Measurements from ENCODE around the gene LRP6.
"Not testable (repeated sequence)": the region's sequence is repeated elsewhere in the genome, so short reads cannot be mapped to it uniquely, and the experiment has no call there.

Gene LRP6

DNA sequence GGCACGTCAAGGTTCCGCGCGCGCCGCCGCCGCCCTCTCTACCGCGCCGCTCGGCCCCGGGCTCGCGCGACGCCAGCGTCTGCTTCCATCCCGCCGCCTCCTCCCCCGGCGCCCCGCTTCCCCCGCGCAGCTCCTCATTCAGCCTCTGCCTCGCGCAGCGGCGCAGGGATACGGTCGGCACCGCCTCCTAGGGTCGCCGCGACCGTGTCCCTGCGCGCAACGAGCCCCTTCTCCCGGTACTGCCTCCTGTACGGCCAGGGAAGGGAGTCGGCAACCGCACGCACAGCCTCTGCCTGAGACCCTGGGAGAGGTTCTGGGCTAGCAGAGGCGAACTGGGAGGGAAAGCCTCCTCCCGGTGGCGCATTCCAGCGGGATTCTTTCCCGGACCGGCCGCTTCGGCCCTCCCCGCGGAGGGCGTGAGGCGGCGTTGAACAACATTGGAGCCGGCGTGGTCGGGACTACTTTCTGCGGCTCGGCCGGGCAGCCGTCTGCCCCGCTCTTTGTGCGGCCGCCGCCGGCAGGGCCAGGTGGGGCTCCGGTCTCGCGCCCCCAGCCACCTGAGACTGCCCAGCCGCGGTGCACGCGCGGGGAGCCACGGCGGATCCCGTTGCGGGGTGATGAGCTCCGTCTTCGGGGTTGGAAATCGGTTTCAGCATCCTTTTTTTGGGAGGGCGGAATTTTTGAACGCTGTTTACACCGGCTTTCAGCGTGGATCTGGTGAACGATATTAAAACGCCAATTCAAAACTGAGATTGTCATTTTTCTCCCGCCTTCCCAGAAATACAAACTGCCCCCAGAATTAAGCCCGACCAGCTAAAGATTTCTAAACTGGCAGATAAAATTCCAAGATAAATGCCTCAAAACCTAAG is at the start of gene LRP6:
TSS of gene LRP6 (minus strand) at position 172 of the 869 bp plus-strand sequence. CDS start 309 bp downstream, outside the sequence.
- DNase-seq (ENCODE audit: low read depth in 2 of 2), result peak; percentile 65 to 73

- DNase-seq (ENCODE audit: low read depth in 2 of 2), result no peak
Measured at GRCh38 chr12:12315838-12316237, 49.0 kb upstream of the LRP6 start.

GRCh38 chr12:12310695-12311094 is 43.9 kb upstream of the LRP6 start:
- not testable (repeated sequence) for DNase-seq (ENCODE audit: low read depth in 2 of 2)

- DNase-seq (ENCODE audit: low read depth in 2 of 2), result no peak
Measured at GRCh38 chr12:12305568-12306300, 38.9 kb upstream of the LRP6 start.

GRCh38 chr12:12302976-12303375 is 36.1 kb upstream of the LRP6 start:
- DNase-seq (ENCODE audit: low read depth in 2 of 2), result no peak

DNA sequence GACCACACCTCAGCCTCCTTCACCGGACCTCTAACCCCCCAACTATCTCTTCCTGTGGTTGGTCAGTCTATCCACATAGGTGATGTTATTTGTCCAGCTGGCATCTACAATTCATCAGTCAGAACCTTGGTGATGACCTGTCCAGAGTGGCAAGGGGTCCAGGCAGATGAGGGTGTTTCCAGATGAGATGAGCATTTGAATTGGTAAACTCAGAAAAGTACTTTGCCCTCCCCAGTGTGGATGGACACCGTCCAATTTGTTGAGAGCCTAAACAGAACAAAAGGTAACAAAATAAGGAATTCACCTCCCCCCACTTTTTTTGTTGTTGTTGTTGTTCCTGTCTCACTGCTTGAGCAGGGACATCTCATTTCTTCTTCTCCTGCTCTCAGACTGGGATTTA is 34.3 kb upstream of the LRP6 start:
- DNase-seq (ENCODE audit: low read depth in 2 of 2), result no peak

- no peak for DNase-seq (ENCODE audit: low read depth in 2 of 2)
Measured at GRCh38 chr12:12297201-12297830, 30.5 kb upstream of the LRP6 start.

DNA sequence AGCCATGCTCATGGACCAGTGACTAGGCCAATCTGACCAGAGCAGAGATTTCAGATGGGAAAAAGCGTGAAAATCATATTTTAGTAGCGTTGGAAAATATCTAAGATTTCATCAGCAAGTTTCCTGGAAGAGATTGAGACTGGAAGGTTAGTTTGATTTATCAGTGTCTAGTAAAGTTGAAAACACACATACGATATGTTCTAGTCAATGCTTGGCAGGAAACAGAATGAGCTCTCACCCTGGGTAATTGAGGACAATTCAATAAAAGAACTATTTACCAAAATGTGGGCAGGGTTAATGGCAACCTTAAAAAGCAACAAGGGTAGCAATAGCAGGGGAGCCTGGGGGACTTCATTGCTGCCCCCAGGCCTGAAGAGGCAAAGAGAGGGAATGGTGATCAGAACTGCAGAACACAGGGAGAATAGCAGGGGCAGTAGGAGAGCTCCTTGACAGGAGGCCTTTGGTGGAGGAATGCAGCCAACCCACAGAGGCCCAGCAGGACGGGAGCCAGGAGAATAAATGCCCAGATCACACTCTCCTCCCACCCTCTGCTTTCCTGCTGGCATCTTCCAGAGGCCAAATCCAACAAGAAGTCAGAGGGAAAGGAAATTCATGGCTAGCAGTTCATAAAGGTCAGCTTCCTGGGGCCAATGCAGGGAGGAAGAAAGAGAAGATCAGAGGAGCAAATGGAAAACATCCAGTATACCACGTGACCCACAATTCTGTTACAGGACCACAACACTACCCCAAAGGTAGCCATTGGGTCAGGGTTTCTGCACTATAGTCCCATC is 27.6 kb upstream of the LRP6 start:
- no peak for DNase-seq (ENCODE audit: low read depth in 2 of 2)

DNA sequence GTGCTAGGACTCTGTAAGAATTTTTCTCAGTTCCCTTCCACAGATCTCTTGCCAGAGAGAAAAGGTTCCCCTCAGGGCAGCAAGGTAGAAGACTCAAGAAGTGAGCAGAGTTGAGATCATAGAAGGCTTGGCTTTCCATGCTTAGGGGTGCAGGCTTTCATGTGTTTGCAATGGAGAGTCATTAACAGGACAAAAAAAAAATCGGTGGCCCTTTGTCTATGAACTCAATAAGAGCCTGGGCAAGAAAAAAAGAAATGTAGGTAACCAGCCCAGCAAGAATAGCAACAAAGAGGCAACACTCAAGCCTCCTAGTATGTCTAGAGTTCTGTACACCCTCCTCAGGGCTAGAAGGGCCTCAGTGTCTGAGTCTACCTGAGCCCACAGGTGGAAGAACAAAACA is 23.4 kb upstream of the LRP6 start:
- DNase-seq (ENCODE audit: low read depth in 2 of 2), result no peak

DNA sequence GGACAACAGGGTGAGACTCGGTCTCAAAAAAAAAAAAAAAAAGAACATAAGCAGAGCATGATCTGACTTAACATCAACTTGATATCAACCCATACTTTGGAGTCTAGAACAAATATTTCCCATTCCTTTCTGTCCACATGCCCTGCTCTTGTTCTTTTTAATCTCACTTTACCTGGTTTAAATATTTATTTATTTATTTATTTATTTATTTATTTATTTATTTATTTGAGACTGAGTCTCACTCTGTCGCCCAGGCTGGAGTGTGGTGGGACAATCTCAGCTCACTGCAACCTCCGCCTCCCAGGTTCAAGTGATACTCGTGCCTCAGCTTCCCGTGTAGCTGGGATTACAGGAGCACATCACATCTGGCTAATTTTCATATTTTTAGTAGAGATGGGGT is 19.6 kb upstream of the LRP6 start:
- no peak for DNase-seq (ENCODE audit: low read depth in 2 of 2)

GRCh38 chr12:12282761-12283425 is 16.0 kb upstream of the LRP6 start:
- DNase-seq (ENCODE audit: low read depth in 2 of 2), result no peak

GRCh38 chr12:12282202-12282601 is 15.4 kb upstream of the LRP6 start:
- DNase-seq (ENCODE audit: low read depth in 2 of 2), result no peak

GRCh38 chr12:12281134-12281533 is 14.3 kb upstream of the LRP6 start:
- no peak for DNase-seq (ENCODE audit: low read depth in 2 of 2)

DNA sequence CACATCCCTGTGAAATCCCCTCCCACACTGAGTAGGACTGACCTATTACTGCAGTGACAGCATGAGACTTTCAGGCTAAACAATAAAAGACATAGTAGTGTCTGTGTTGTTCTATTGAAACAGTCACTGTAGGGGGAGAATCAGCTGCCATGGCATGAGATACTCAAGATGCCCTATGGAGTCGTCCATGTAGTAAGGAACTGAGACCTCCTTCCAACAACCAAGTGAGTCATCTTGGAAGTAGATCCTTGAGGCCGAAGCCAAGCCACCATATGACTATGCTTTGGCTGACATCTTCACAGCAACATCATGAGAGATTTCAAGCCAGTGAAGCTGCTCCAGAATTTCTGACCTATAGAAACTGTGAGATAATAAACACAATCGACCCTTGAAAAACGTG is 12.1 kb upstream of the LRP6 start:
- no peak for DNase-seq (ENCODE audit: low read depth in 2 of 2)

DNA sequence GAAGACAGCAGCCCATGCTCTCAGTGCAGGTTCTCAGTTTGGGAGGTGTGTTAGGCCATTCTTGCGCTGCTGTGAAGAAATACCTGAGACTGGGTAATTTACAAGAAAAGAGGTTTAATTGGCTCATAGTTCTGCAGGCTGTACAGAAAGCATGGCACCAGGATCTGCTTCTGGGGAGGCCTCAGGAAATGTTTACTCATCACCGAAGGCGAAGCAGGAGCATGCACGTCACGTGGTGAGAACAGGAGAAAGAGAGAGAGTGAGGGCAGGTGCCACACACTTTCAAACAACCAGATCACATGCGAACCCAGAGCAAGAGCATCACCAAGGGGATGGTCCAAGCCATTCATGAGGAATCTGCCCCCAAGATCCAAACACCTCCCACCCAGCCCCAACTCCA is 9.0 kb upstream of the LRP6 start:
- DNase-seq (ENCODE audit: low read depth in 2 of 2), result no peak

DNA sequence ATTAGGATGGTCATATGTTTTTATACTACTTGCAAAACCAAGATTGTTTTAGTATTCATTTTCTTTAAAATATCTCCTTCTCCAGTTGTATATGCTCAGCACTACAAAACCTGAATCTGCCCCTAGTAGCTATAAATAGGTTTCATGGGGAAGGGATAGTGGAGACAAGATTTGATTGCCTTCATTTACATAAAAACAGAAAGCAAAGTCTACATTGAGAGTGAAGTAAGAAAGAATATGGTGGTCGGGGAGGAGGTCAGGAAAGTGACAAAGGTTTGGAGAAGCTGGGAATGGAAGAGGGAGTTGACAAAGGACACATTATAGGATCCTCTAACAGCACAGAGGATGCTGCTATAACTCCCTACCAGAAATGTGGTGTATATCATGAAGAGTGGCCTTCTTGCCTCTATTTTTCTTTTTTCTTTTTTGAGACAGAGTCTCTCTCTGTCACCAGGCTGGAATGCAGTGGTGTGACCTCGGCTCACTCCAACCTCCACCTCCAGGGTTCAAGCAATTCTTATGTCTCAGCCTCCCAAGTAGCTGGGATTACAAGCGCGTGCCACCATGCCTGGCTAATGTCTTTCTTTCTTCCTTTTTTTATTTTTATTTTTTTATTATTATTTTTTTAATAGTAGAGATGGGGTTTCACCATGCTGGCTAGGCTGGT is 6.6 kb upstream of the LRP6 start:
- DNase-seq (ENCODE audit: low read depth in 2 of 2), result no peak

GRCh38 chr12:12272869-12273268 is 6.0 kb upstream of the LRP6 start:
- DNase-seq (ENCODE audit: low read depth in 2 of 2), result no peak

GRCh38 chr12:12270226-12270625 is 3.4 kb upstream of the LRP6 start:
- no peak for DNase-seq (ENCODE audit: low read depth in 2 of 2)

DNA sequence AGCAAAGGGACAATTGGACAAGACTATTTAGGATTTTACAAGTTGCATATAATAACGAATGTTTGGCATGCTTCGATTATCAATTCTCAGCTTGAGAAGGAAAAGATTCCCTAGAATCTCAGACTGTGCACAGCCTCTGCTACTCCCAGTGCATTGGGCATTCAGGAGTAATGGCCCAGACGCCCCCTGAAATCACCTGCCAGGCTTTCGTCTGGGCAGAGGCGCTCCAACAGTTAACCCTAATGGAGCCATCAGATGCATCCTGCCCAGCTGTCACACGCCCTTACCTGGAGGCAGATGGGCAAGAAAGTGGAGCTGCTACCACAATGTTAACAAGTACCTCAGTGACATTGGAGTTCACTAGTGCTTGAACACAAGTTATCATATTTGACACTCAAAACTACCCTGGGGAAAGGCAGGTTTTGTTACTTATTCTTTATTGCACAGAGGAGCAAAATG is 927 bp upstream of the LRP6 start:
- DNase-seq (ENCODE audit: low read depth in 2 of 2), result no peak

GRCh38 chr12:12266389-12266872 is 413 bp downstream of the LRP6 start:
- DNase-seq (ENCODE audit: low read depth in 2 of 2), result no peak
